Activated CD4-positive, CD25-positive, alpha-beta regulatory T cell treated with anti-CD3 and anti-CD28 coated beads, Interleukin-2, amount 50 U/mL, for 16 hours (primary cell): ENCODE results near the gene PPIB.

Experiments
- DNase-seq: peaks from one replicate; pipeline ENCODE4 v3.0.0-alpha.2; 2020; ENCODE audit warnings: low read depth, low spot score

Gene PPIB

DNA sequence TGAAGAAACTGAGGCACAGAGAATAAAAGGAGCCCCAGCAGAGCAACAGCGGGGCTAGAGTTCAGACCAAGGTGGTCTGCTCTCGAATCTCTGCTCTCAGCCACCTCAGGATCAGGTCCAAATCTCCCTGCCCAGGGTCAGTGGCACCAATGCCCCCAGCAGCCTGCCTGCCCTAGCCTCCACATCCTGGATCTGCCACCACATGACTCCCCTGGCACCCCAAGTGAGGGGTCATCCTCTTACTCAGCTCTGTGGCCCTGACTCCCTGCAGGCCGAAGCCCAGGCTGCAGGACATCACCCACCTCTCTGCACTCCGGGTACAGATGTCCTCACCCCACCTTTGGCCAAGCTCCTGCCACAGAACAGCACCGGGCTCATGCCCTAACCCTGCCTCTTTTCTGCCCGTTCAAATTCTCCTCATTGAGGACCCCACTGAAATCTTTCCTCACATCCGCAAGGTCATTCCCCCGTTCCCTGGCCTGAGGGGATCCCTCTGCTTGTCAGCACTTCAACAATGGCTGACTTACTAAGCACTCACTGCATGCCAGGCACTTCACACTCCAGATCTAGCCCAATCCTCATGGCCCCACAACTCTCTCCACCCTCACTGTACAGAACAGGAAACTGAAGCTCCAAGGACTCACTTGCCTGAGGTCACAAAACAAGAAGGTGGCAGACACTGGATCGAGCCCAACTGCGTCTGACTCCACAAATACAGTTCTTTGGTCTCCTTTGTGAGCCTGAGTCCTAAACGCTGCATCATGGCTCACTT is 4.3 kb downstream of the PPIB start:
- DNase-seq = no peak

DNA sequence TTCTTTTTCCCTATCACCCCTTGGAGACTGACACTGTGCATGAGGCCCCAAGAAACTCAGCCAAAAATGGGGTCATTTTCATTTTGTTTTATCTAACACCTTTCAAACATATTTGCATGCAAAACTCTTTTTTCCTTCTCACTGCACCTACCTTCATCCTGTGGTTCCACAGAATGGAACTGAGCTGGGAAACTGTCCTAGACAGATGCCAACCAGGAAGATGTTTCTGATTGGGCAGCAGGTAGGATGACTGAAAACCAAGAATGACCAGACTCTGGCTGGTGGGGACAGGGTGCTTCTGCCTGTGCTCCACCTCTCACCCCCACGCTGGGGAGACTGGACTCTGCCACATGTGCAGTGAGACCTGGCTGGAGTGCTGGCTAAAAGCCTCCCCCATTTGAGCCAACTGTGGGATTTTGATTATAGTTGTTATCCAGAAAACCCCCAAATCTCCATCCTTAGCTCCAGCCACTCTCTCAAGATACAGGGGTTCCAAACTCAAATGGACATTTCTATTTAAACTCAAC is 5.2 kb downstream of the PPIB start:
- no peak for DNase-seq

DNA sequence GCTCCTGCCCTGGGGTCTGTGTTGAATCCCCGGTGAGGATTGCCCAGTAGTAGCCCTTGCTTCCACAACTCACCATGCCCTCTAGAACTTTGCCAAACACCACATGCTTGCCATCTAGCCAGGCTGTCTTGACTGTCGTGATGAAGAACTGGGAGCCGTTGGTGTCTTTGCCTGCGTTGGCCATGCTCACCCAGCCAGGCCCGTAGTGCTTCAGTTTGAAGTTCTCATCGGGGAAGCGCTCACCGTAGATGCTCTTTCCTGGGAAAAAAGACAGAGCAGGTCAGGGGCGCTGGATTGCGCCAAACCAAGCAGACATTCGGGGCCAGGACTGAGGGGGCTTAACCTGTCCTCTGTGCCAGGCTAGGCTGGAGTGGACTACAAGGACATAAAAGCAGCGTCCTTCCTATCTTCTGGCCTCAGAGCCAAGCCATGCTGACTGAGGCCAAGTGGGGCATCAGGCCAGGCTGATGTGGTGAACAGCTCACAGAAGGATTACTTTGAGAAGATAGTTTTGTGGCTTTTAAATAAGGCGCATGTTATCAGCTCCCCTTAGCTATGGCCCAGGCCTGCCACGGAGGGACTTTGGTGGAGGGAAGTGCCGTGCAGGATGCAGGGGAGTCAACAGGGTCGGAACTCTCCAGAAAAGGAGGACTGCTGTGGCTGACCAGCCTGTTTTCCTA is 6.0 kb downstream of the PPIB start:
- DNase-seq = no peak

DNA sequence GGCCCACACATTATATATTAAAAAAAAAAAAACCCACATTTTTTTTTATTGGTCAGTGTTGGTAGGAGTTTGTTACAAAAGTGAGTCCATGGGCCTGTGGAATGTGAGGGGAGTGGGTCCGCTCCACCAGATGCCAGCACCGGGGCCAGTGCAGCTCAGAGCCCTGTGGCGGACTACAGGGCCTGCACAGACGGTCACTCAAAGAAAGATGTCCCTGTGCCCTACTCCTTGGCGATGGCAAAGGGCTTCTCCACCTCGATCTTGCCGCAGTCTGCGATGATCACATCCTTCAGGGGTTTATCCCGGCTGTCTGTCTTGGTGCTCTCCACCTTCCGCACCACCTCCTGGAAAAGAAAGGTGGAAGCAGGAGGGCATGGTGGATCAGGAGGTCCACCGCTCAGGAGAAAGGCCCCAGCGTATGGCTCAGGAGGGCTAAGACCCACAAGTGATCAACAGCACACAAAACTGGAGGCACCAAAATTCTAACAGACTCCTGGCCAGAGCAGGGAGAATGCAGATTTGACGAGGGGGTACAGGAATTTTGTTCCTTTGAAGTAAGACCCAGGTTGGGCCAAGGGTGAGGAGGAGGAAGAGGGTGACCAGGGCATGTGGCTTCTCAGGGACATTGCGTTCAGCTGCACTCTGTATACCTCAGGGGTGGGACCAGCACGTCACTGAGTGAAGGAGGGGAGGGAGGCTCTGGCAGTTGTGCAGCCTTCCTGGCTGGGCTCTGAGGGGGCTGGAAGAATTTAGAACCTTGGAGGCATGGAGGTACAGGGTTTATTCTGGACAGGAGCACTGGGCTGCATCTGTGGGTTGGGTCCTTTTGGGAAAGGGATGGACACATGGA is 6.8 kb downstream of the PPIB start:
- no peak for DNase-seq

DNA sequence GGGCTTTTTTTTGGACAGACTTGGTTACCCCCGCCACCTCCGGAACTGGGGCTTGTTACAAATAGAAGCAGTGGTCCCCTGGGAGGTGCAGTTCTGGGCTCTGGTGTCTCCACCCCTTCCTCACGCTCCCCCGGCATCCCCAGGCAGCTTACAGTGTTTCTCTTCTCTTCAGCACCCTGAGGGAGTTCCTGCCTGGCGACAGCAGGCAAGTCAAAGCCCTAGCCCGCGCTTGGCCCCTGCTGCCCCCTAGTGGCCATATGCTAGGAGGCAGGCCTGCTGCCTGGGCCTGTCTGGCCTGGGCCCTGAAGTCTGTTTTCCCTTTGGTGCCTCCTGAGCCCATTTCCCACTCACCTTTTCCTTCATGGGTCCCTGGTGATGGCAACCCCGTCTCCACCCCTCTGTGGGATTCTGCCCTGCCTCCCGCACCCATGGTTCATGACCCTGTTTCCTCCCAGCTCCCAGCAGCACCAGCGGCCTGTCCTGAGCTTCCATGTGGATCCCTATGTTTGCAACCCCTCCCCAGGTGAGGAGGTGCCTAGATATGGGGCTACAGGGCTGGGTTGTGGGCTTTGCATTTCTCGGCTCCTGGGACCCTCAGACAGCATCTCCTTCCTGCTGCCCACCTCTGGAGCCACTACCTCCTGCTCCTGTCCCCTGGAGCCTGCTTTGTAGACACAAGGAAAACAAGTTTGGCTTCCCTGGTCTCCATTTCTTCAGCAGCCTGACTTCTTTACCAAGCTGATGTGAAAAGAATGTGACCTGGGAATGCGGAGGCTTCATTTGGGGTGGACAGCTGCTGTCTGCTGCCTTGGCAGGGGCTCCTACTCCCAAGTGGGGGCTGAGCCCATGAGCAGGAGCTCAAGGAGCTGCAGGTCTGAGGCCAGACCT is 9.1 kb downstream of the PPIB start:
- peak; percentile 82 for DNase-seq

DNA sequence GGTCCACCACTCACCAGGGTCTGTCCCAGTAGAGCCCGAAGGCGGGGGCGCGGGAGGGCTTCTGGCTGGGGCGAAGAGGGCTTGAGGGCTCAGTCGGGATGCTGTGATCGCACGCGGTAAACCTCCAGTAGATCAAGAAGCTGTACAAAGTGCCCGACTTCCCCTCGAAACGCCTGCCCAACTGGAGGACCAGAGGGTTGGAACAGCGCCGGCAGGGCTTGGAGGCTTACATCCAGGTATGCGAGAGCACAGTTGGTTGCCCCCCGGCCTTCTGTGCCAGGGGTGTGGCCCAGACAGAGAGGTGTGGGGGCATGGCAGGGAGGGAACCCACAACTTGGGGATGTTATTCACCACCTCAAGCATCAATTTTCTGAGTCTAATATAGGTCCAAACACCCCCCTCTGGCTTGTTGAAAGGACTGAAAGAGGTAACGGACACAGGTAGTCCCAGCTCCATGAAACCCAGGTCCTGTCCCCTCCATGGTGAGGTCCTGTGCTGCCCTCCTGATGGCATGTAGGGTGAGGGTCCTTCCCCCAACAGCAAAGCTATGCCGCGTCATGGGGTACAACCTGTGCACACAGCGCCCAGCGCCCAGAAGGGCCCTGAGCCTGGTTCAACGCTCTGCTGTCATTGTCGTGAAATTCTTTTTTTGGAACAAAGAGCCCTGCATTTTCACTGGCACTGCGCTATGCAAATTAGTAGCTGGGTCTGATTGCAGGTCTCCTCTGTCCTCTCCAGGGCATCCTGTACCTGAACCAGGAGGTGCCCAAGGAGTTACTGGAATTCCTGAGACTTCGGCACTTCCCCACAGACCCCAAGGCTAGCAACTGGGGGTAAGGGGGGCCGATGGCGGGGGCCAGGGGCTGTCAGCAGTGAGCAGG is 10.1 kb downstream of the PPIB start:
- no peak for DNase-seq

DNA sequence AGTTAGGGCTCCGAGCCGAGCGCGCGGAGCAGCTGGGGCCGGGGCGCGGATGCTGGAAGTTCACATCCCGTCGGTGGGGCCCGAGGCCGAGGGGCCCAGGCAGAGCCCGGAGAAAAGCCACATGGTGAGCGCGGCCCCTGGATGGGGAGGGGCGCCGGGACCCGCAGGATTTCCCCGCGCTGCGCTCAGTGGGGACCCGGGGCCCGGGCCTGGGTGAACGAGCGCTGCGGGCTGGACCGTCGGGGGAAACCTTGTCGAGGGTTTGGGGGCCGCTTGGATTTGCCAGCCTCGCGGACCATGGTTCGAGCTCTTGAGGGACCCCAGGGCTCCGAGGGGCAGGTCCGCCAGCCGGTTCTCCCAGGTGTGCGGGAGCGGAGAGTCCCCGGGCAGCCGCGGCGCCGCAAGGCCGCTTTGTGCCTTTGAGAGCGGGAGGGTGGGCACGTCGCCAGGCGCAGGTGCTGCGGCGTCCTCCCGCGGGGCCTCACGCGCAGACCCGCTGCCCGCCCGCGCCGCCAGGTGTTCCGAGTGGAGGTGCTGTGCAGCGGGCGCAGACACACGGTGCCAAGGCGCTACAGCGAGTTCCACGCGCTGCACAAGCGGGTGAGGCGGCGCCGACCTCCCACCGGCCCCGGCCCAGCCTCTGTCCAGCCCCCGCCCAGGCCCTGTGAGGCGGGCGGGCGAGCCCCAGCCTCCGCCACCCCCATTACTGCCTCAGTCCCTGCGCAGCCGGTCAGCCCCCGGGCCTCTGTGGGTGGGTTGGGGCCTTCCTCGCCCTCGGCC is 10.9 kb downstream of the PPIB start, which contains the start of gene SNX22:
Gene SNX22 (plus strand): TSS at position 5 of the 780 bp plus-strand sequence. CDS start 45 bp downstream, at position 50.
- DNase-seq = no peak

DNA sequence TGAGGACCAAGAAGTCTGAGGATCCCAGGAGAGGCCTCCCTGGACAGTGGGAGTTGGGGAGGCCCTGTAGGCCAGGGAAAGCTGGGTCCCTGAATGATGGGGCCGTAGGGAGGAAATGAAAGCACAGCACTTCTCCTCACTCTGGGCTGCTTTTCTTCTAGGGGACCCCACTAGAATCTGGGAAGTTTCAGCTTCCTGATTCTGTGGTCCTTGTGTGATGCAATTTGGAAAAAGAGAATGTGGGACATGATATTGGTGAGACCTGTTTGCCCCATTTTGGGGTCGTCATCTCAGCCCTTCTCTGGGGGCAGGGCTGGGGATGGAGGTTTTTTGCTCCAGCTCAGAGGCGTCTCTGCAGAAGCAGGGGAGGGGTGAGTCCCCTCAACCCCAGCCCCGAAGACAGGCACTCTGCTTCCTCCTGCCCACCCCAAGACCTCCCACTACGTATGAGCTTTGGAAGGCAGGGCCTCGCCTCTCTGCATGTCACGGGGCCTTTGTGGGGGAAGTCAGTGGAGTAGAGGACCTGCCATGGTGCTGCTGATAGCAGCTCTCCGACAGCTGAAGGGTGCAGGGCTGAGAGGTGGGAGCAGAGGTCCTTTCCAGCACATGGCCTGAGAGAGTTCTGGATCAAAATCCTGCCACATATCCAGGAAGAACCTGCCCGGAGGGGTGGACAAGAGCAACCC is 12.8 kb downstream of the PPIB start:
- DNase-seq = no peak

DNA sequence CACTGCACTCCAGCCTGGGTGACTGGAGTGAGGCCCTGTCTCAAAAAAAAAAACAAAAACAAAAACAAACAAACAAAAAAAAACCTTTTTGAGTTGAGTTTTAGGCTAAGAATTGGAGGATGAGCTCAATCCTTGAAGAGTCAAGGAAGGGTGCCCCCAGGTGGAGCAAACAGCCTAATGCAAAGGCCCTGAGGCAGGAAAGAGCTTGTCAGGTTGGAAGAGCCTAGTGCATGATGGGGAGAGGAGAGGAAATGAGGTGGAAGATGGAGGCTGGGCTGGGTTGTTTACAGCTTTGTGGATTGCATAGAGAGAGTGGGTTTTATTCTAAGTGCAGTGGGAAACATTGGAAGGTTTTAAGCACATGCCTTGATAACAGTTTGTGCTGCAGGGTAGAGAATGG is 13.4 kb downstream of the PPIB start:
- DNase-seq = no peak

DNA sequence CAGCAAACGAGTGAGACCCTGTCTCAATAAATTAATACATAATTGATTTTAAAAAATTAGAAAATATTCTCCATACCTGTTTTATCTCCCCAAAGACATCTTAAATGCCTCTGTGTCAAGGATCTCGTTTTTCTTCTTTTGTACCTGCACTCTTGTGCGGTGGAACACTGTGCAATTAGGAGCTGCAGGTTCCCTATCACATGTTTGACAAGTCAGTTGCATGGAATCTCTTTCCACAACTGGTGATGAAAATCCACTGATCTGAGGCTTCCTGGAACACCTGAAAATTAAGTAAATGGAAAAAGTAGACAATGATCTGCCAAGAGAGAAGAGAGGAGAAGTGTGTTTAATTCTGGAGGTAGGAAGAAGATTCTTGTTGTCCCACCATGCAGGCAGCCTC is 14.2 kb downstream of the PPIB start:
- DNase-seq = no peak

DNA sequence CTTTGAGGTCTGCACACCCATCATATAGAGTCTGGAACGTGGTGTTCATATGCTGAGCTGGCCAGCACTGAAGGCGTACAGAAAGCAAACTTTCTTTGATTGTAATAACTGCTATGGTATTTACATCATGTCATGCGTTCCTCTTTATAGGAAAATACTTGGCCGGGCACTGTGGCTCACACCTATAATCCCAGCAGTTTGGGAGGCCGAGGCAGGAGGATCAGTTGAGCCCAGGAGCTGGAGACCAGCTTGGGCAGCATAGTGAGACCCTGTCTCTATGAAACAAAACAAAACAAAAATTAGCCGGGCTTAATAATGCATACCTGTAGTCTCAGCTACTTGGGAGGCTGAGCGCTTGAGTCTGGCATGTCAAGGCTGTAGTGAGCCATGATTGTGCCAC is 14.7 kb downstream of the PPIB start:
- no peak for DNase-seq

DNA sequence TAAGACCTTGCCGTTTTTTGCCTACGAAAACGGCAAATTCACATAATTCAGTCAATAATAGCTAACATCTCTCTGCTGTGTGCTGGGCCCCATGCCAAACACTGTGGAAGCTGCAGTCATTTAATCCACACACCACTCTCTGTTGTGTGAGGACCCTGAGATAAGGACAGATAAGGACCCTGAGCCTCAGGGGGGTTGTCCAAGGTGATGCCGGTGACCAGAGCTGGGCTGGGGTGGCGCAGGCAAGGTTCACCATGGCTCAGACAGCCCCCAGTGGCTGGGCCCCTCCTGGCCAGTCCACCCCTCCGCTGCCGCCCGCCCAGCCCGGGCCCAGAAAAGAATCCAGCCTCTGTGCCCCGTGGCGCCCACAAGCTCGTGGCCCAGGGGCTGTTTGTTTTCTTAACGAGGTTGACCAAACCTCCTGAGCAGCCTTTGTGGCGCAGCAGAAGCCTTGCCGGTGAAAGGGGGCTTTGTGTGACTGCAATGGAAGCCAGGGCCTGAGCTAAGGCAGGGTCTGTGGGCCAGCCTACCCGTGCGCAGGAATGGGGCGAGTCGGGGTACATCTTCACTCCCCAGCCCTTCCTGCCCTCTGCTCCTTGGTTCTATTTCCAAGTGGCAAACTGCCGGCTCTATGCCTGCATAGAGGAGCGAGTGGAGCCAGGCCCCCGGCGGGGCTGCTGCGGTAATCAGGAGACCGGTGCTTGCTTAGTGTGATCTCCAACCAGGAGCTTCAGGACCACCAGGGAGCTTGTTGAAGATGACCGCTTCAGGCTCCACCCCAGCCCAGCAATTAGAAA is 15.7 kb downstream of the PPIB start:
- no peak for DNase-seq

DNA sequence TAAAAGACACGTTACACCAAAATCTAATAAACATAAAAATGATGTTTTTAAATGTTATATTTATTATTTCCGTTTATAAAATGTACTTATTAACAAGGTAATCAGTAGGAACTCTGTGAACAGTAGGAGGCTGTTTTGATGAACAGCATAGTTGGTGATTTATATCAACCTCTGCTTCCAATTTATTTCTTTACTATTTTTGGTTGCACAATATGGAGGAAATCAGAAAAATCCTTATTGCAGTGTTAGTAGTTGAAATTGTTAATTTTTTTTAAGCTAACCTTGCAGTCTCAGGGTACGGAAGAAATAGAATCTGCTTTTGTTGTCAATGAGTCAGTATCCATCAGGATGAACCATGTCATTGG is 16.3 kb downstream of the PPIB start:
- no peak for DNase-seq

DNA sequence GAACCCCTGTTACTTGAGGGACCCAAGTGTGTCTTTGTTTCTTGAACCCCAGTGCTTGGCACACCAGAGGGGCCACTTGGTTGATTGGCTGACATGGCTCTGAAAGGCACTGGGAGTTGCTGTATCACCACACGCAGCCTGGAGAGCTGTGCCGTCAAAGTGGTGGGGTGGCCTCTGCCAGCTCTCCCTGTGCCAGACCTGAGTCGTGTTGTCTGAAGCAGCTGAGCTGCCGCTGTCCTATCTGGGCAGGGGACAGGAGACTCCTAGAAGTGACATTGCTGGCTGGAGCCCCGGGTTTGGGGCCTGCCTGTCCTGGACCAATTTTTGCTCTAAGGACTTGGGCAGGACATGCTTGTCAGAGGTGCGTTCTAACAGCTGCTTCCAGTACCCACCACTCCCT is 16.8 kb downstream of the PPIB start:
- no peak for DNase-seq

DNA sequence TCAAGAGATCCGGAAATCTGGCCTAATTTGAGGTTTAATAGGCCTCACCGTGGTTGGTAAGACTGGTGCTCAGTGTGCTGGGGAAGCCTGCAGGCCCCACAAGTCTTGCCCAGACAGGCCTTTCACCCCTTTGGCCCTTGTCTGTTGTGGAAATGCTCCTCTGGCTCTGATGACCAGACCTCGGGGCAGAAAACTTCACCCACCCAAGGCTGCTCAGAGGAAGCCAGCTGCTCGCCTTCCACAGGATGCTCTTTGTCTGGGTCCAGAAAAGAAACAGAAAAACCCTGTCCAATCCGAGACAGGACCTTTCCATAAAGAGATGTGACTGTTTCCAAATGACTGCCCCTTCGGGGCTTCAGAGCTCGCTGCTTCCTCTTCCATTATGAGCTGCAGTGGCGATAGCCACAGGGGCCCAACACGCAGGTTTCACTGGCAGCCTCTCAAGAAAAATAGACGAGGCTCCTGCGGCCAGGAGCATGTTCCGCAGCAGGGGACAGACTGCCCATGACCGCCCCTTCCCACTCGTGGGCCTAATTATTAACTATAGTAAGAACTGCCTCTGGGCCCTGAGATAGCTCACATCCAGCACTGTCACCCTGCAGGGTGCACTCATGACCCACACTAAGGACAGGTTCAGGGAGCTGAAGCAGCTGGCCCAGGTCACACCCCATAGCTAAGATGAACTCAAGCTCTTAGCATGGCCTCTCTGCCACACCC is 18.1 kb downstream of the PPIB start:
- no peak for DNase-seq

DNA sequence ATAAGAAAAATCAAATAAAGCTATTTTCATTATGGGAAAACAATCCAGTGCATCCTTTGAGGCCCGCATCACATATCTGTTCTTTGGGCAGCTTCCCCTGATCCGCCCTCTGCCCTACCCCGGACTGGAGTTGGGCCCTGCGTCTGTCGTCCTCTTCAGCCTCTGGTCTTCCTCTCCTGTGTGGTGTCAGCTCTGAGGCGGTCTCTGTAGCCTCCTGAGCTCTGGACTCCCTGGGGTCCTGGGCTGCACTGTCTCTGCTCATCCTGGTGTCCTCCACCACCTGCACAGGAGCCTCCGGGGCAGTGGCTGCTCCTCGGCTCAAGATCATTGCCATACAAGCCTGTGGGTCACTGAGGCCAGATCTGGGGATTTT is 18.6 kb downstream of the PPIB start:
- DNase-seq = no peak

DNA sequence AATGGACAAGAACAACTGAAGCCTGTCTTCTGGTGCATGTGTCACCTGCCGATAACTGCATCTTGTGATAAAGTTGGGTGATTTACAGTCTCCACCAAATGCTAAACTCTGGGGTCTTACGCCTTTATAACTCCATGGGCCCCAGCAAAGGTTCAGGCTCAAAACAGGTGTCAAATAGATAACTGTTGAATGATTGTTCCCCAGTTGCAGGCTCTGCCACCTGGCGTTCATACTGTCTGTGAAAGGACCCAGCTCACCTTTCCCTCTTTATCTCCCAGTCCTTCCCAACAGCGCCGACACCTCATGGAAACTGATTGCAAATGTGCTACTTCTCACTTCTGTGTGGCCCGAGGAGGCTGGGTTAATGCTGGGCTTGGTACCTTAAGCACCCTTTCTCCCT is 19.5 kb downstream of the PPIB start:
- no peak for DNase-seq
